Brain pericyte (primary cell): ENCODE measurements around the gene C14orf180.

ENCODE experiments used
- DNase-seq: peaks from one replicate; pipeline ENCODE4 v3.0.0-alpha.2; 2012; ENCODE audit warnings: low read depth, low spot score

The C14orf180 gene

DNA sequence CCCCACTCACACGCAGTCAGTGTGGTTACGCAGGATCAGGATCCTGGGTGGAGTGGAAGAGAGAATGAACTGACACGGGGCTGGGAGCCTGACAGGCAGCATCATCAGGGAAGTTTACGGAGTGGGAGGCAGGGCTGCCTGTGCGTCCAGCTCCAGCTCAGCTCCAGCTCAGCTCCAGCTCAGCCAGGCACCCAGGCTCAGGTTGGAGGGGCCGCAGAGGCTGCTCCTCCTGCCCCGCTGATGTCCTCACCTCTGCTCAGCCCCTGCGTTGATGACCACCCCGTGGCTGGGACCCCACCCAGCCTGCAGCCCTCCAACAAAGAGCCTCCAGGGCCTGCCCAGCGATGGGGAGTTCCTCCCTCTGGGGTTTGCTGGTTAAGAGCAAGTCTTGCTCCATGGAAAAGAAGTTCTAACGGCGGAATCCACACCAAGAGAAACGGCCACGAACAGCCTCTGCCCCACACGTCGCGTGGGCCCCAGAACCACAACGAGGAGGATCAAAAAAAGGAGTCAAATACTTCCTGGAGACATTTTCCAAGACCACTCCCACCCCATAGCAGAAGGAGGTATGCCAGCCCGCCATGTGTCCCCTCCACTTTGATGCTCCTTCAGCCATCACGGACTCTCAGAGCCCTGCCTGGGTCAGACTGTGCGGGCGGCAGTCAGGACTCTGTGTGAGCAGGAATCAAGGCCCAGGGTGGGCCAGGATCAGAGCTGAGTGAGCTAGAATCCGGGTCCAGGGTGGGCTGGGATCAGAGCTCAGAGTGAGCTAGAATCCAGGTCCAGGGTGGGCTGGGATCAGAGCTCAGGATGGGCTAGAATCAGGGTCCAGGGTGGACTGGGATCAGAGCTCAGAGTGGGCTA is 17.7 kb upstream of the C14orf180 start:
- no peak for DNase-seq

- DNase-seq = no peak
These were observed 17.0 kb upstream of the C14orf180 start for GRCh38 chr14:104562606-104563005.

DNA sequence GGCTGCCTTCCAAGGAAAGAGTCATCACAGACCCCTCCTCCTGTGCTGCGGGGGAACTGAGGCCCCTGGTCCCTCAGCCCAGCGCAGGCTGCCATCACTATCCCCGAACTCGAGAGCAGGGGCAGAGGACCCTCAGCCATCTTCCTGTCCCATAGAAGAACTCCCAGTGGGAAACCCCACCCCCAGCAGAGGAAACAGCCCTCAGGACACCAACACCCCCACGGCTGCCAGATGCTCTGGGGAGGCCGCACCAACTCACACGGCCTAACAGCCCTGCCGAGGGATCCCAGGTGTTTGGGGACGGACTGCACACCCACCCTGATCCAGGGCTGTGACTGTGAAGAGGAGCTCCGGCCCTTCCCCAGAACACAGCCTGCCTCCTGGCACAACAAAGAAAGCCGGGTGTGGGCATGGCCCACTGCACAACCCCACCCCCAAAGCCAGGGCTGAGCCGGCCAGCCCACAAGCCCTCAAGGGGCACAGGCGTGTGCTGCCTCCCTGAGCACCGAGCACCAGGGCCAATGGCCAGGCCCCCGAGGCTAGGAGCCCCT is 16.3 kb upstream of the C14orf180 start:
- DNase-seq = no peak

- no peak for DNase-seq
These were observed 15.6 kb upstream of the C14orf180 start for GRCh38 chr14:104563742-104564615.

- DNase-seq = no peak
These were observed 14.6 kb upstream of the C14orf180 start for GRCh38 chr14:104564744-104565679.

DNA sequence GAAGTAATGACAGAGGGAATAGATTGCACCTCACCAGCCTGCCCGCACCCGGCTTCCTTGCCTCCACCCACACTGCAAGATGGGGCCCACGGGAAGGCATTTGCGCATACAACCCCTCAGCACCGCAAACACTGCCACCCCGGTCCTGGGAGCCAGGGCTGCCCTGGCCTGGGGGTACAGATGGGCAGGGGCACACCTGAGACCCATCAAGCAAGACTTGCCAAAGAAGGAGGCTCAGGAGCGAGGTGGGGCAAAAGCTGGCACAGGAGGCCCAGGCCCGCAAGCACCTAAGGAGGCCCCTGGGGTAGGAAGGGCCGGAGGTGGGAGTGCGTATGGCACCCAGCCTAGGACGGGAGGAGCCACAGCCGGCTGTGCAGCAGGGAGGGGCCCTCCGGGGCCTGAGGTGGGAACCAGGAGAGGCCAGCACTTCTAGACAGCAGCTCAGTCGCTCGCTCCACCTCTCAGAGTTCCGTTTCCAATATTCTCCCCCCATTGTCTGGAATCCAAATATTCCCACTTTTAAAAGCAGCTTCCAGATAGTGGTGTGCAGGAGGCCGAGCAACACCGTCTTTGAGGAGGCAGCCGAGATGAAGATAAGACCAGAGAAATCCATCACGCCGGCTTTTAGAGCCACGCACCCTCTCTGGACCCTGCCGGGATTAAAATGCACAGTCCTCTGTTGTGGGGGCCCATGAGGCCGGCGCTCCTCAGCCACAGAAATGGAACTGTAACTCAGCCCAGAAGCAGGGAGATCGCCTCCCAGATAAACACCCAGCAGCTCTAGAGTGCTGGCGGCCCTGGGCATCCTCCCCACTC is 12.2 kb upstream of the C14orf180 start:
- DNase-seq = no peak

DNA sequence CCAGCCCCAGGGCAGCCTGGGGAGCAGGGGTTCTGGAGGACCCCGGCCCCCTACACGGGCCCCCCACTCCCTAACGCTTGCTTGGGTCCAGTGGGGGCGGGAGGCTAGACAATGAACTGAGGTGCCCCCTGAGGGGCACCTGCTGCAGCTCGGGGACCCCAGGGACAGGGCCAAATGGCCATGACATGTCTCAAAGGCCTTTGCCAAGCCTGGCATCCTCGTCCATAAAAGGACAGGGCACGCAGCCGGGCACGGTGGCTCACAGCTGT is 11.7 kb upstream of the C14orf180 start:
- no peak for DNase-seq

GRCh38 chr14:104568620-104569019 is 10.9 kb upstream of the C14orf180 start:
- no peak for DNase-seq

- no peak for DNase-seq
These were observed 10.1 kb upstream of the C14orf180 start for GRCh38 chr14:104569435-104569834.

DNA sequence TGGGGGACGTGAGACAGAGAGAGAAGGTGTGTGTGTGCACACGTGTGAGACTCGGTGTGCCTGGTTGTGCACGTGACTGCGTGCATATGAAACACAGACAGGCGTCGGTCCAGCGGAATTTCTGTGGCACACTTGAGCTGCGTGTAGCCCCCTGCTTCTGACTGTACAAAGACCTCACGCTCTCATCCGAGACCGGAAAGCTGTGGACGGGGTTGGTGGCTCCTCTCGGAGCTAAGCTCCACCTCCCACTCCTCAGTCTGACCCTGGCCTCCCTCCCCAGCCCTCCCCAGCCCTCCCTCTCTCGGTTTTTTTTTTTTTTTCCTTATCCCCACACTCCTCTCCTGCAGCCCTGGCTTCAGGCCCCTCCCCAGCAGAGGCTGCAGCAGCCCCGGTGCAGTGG is 8.3 kb upstream of the C14orf180 start:
- DNase-seq = no peak

DNA sequence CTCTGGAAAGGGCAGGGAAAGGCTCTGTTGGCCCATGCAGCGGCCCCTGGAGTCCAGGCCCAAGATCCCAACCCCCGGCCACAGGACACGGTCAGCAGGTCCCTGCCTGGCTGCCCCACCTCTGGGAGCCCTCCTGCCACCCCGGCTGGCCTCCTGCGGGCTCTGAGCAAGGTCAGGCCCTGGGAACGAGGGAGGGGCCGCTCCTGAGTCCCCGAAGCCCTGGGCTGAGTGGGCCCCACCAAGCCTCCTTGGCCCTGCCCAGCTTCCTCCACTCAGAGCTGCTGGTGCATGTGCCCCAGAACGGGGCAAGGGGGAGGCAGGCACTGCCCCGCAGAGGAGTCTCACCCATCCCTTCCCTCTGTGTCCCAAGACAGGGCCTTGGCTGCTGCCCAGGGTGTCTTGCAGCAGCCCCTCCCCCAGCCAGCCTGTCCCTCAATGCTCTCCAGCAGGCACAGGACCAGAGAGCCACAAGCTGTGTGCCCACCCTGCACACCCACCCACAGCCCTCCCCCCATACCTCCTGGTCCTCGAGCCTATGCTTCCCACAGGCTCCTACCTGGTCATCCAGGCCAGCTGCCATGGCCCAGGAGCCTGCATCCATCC is 7.4 kb upstream of the C14orf180 start:
- no peak for DNase-seq

DNA sequence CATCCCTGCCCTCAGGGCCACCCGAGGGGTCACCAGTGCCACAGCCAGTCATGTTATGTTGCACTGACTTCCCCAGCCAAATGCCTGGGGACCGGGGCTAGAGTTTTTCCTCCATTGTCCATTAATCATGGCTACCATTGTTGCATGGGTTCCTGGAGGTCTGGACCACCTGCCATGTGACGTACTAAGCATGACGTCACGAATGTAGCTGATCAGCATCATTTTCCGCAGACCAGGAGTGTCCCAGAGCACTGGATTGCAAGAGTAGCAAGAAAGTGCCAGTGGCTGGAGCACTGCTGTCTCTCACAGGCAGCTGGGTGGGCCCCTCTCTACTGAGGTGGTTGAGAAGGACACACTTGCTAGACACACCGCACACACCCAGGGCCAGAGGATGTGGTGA is 6.9 kb upstream of the C14orf180 start:
- DNase-seq = no peak

- no peak for DNase-seq
These were observed 5.6 kb upstream of the C14orf180 start for GRCh38 chr14:104573930-104574329.

DNA sequence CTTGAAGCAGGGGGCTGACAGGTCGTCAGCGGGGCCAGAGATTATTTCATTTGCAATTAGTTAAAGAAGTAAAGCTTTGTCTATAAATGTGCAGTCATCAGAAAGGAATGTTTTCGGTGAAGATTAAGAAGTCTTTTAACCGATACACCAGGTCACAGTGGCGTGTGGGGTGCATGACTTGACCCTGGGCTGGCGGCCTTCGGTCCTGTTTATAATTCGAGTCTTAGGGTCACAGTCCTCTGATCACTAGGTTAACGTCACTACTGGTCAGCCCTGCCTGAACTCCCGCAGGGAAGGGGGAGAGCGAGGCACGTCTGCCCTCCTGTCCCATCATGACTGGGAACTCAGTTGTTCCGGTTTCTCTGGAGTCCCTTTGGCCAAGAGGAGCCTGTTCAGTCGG is 5.0 kb upstream of the C14orf180 start:
- DNase-seq = no peak

DNA sequence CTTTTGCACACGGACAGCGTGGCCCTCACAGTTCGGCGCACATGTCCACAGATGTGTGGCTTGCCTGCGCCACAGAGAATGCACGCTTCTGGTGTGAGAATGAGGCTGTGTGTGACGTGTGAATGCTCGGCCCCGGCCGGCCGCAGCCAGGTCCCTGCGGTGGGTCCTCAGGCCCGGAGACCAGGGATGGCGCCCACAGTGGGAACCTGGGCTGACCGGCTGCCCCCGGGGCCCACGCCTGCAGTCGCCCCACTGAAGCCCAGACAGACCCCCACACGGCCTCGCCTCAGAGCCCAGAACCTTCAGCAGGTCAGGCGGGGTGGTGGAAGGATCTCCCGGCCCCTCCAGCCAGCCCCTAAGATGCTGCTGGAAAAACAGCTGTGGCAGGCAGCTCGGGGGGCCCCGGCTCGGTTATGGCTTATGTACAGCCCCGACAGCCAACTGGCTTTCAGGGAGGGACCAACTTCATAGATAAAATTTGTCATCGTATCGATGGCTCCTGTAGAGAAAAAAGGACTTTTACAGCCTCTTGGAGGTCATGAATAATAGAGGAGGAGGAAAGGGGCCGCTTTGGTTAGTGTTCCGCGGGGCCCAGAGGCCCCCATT is 4.5 kb upstream of the C14orf180 start:
- no peak for DNase-seq

- DNase-seq = no peak
These were observed 3.2 kb upstream of the C14orf180 start for GRCh38 chr14:104576232-104576969.

DNA sequence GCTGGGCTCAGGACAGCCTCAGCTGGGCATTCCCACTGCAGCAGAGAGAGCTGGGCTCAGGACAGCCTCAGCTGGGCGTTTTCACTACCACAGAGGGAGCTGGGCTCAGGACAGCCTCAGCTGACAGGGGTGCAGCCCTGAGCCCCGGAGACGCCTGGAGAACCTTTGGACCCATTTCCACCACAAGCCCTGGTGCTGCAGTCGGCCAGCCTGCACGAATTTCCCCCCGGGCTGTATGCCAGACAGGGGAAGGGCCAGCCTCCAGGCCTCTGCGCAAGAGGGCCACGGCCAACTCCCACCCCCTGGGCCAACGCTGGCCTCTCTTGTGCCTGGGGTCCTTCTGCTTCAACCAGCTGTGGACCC is 2.6 kb upstream of the C14orf180 start:
- DNase-seq = no peak

DNA sequence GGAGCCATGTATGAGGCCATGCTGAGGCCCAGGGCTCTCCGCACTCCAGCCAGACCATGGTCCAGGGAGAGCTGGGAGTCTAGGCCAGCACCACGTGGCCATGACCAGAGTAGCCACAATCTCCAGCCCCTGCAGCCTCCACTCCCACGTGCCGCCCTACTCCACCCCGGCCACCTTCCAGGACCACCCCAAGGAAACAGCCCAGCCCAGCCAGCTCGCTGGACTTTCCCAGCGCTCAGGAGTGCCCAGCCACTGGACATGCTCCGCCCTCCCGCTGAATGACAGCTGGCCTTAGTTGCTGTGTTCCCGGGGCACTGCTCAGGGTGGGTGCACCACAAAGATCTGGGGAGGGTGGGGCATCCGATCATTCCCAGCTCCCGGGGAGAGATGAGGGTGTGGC is 2.1 kb upstream of the C14orf180 start:
- DNase-seq = no peak

- no peak for DNase-seq
These were observed 1.7 kb upstream of the C14orf180 start for GRCh38 chr14:104577847-104578301.
